H9 (cell line): Measurements from ENCODE around the gene SPRN. TPM values are rescaled to one million over a fixed set of nuclear protein-coding genes. Genes with fewer than 3 reads are reported as not detected.

Experiments
- DNase-seq: peaks from one replicate; pipeline ENCODE4 v3.0.0-alpha.2; 2017
- H2AFZ ChIP-seq: one replicate; pipeline ENCODE4 v1.6.1; 2013; ENCODE audit warnings: mild to moderate bottlenecking, low read length, control low read depth, moderate library complexity
- H2AK5ac ChIP-seq: 2 replicates; pipeline ENCODE4 v1.6.1; 2013; ENCODE audit warnings: low read length, control low read depth, mixed read lengths; ENCODE audit not compliant: insufficient read length
- H2BK120ac ChIP-seq: one replicate; pipeline ENCODE4 v1.6.1; 2013; ENCODE audit warnings: low read depth, mild to moderate bottlenecking, low read length, control low read depth, inconsistent platforms; ENCODE audit not compliant: poor library complexity, severe bottlenecking
- H2BK12ac ChIP-seq: 2 replicates; pipeline ENCODE4 v1.6.1; 2013; ENCODE audit warnings: low read length, control low read depth, mixed read lengths, low read depth; ENCODE audit not compliant: insufficient read length
- H2BK15ac ChIP-seq: 2 replicates; pipeline ENCODE4 v1.6.1; 2013; ENCODE audit warnings: low read depth, low read length, control low read depth
- H2BK20ac ChIP-seq: one replicate; pipeline ENCODE4 v1.6.1; 2013; ENCODE audit warnings: low read depth, mild to moderate bottlenecking, low read length, control low read depth, inconsistent platforms; ENCODE audit not compliant: poor library complexity, severe bottlenecking
- H2BK5ac ChIP-seq: 2 replicates; pipeline ENCODE4 v1.6.1; 2013; ENCODE audit warnings: low read length, control low read depth, mixed read lengths; ENCODE audit not compliant: insufficient read length
- H3K14ac ChIP-seq: 2 replicates; pipeline ENCODE4 v1.6.1; 2013; ENCODE audit warnings: low read length, control low read depth; ENCODE audit not compliant: insufficient read depth
- H3K18ac ChIP-seq: 2 replicates; pipeline ENCODE4 v1.6.1; 2013; ENCODE audit warnings: low read depth, mild to moderate bottlenecking, mixed read lengths, low read length, control low read depth; ENCODE audit not compliant: insufficient read length
- H3K23ac ChIP-seq: 2 replicates; pipeline ENCODE4 v1.6.1; 2013; ENCODE audit warnings: low read length, control low read depth, mixed read lengths, low read depth; ENCODE audit not compliant: insufficient read length
- H3K23me2 ChIP-seq: 2 replicates; pipeline ENCODE4 v1.6.1; 2013; ENCODE audit warnings: low read depth, mild to moderate bottlenecking, mixed read lengths, low read length, control low read depth; ENCODE audit not compliant: insufficient read length, poor library complexity, severe bottlenecking
- H3K27ac ChIP-seq: 2 replicates; pipeline ENCODE4 v1.5.1; 2013; ENCODE audit warnings: low read length, control low read depth, mixed read lengths, low read depth; ENCODE audit not compliant: insufficient read length
- H3K27me3 ChIP-seq: 2 replicates; pipeline ENCODE4 v1.6.1; 2013; ENCODE audit warnings: low read length, control low read depth, inconsistent platforms; ENCODE audit not compliant: insufficient read depth
- H3K4ac ChIP-seq: 2 replicates; pipeline ENCODE4 v1.6.1; 2013; ENCODE audit warnings: low read depth, mild to moderate bottlenecking, control low read depth, inconsistent platforms, low read length, moderate library complexity
- H3K4me1 ChIP-seq: 2 replicates; pipeline ENCODE4 v1.6.1; 2013; ENCODE audit warnings: low read length, control low read depth, inconsistent platforms; ENCODE audit not compliant: insufficient read depth
- H3K4me2 ChIP-seq: 2 replicates; pipeline ENCODE4 v1.6.1; 2013; ENCODE audit warnings: low read length, control low read depth, mixed read lengths; ENCODE audit not compliant: insufficient read length, insufficient read depth
- H3K56ac ChIP-seq: 2 replicates; pipeline ENCODE4 v1.6.1; 2013; ENCODE audit warnings: low read depth, mild to moderate bottlenecking, mixed read lengths, low read length, control low read depth; ENCODE audit not compliant: insufficient read length
- H3K79me1 ChIP-seq: 2 replicates; pipeline ENCODE4 v1.6.1; 2013; ENCODE audit warnings: low read depth, mild to moderate bottlenecking, moderate library complexity, low read length, control low read depth, inconsistent platforms; ENCODE audit not compliant: insufficient read depth, poor library complexity, severe bottlenecking
- H3K79me2 ChIP-seq: 2 replicates; pipeline ENCODE4 v1.6.1; 2013; ENCODE audit warnings: low read length, control low read depth, inconsistent platforms; ENCODE audit not compliant: insufficient read depth
- H3K9ac ChIP-seq: 2 replicates; pipeline ENCODE4 v1.6.1; 2013; ENCODE audit warnings: low read length, control low read depth, mixed read lengths; ENCODE audit not compliant: insufficient read length; ENCODE audit errors: extremely low read depth
- H3K9me3 ChIP-seq: one replicate; pipeline ENCODE4 v1.6.1; 2013; ENCODE audit warnings: low read depth, low read length, inconsistent platforms; ENCODE audit not compliant: control insufficient read depth
- H3T11ph ChIP-seq: one replicate; pipeline ENCODE4 v1.6.1; 2013; ENCODE audit warnings: mild to moderate bottlenecking, low read length, control low read depth, inconsistent platforms
- H4K20me1 ChIP-seq: one replicate; pipeline ENCODE4 v1.6.1; 2013; ENCODE audit not compliant: control insufficient read depth, insufficient read length, insufficient read depth
- H4K5ac ChIP-seq: 2 replicates; pipeline ENCODE4 v1.6.1; 2013; ENCODE audit warnings: low read depth, mild to moderate bottlenecking, mixed read lengths, low read length, control low read depth; ENCODE audit not compliant: insufficient read length
- H4K8ac ChIP-seq: replicated peaks from 2 replicates; pipeline ENCODE4 v1.6.1; 2013; ENCODE audit warnings: low read length, control low read depth, mixed read lengths, low read depth; ENCODE audit not compliant: insufficient read length
- H4K91ac ChIP-seq: 2 replicates; pipeline ENCODE4 v1.6.1; 2013; ENCODE audit warnings: low read depth, mild to moderate bottlenecking, moderate library complexity, mixed read lengths, low read length, control low read depth; ENCODE audit not compliant: insufficient read length
- H3K27ac Mint-ChIP-seq, 3 experiments: 2 replicates in 2 of 3; 3 replicates in 1 of 3; pipeline ENCODE4 v1.8.0; 2020 to 2021; ENCODE audit warnings: mixed read lengths in 3 of 3, mild to moderate bottlenecking in 1 of 3, moderate library complexity in 1 of 3
- H3K27me3 Mint-ChIP-seq: 2 replicates; pipeline ENCODE4 v1.8.0; 2021; ENCODE audit warnings: low read depth, mild to moderate bottlenecking, moderate library complexity, mixed read lengths
- H3K36me3 Mint-ChIP-seq, 3 experiments: 2 replicates in 2 of 3; 3 replicates in 1 of 3; pipeline ENCODE4 v1.8.0; 2020 to 2021; ENCODE audit warnings: low read depth in 3 of 3, mixed read lengths in 3 of 3; ENCODE audit not compliant: insufficient read depth in 1 of 3
- H3K4me1 Mint-ChIP-seq, 2 experiments: 2 replicates each; pipeline ENCODE4 v1.8.0; 2020; ENCODE audit warnings: mixed read lengths in 2 of 2
- H3K4me3 Mint-ChIP-seq, 2 experiments: 2 replicates in 1 of 2; 3 replicates in 1 of 2; pipeline ENCODE4 v1.8.0; 2020 to 2021; ENCODE audit warnings: mild to moderate bottlenecking in 2 of 2, mixed read lengths in 2 of 2, moderate library complexity in 1 of 2
- H3K9me3 Mint-ChIP-seq, 2 experiments: 2 replicates in 1 of 2; 3 replicates in 1 of 2; pipeline ENCODE4 v1.8.0; 2020; ENCODE audit warnings: mild to moderate bottlenecking in 2 of 2, mixed read lengths in 2 of 2, moderate library complexity in 1 of 2
- WGBS: extraction: QIAGEN DNeasy Blood & Tissue Kit; methylation state at CpG from one replicate; pipeline ENCODE4 v1.1.7; 2013; ENCODE audit warnings: missing lambda C conversion rate, low lambda C conversion rate, mixed read lengths; ENCODE audit not compliant: insufficient read length; ENCODE audit errors: extremely low coverage; 5-methylcytosine and 5-hydroxymethylcytosine counted together
- total RNA-seq: library from RNA; stranded (reverse); gene quantifications from 2 replicates; pipeline ENCODE4 v1.2.1, GENCODE V29; 2021
- TF ChIP-seq, protein P1 (sequence below): fragments of 200-600 bp; sonication (generic); conservative IDR thresholded peaks from 3 replicates; pipeline ENCODE4 v1.8.0; 2021; ENCODE audit warnings: antibody characterized with exemption, mild to moderate bottlenecking

The SPRN gene
- total RNA-seq, 1 experiment from 2014 or later = 0.42 TPM

DNA sequence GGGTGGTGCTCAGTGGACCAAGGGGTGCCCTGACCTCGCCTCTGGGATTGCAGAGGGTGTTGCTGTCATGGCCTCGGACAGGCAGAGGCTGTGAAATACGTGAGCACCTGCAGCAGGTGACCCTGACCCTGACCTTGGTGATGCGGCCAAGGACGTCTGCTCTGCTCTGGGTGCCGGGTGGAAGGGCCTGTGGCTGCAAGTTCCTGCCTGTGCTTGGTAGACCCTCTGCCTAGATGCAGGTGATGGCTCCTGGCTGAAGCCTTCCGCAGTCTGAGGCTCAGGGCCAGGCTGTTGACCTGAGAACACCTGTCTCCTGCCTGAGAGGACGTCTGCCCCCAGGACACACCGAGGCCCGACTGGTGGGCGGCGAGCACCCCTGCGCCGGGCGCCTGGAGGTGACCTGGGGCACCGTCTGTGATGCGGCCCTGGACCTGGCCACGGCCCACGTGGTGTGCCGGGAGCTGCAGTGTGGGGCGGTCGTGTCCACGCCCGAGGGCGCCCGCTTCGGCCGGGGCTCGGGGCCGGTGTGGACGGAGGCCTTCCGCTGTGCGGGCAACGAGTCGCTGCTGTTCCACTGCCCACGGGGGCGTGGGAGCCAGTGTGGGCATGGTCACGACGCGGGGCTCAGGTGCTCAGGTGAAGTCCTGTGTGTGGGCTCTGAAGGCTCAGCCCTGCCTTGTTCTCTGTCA lies 33.7 kb upstream of the SPRN start:
- Histone ChIP-seq H2BK120ac (no peak overlapping the region), H3K27ac (no peak overlapping the region), H3K79me1 (no peaks in the 10 kb centered on the region), H4K20me1 (no peaks in the 10 kb centered on the region), H3K4me1 (no peaks in the 10 kb centered on the region), H3K9me3 (peaks cover 76% of the 10 kb centered on the region), H3K79me2 (no peaks in the 10 kb centered on the region), H2AK5ac (no peak overlapping the region), H3K23ac (no peak overlapping the region), H2AFZ (no peak overlapping the region), H3K4me2 (no peak overlapping the region), H3K4ac (no peak overlapping the region), H4K8ac (no peak overlapping the region), H4K5ac (no peak overlapping the region), H3K14ac (no peak overlapping the region), H3K27me3 (no peaks in the 10 kb centered on the region), H3T11ph (no peak overlapping the region), H4K91ac (no peak overlapping the region), H2BK15ac (no peak overlapping the region), H3K23me2 (no peaks in the 10 kb centered on the region), H2BK12ac (no peak overlapping the region), H3K56ac (no peak overlapping the region), H2BK5ac (no peak overlapping the region), H3K9ac (no peak overlapping the region), H3K18ac (no peak overlapping the region), H2BK20ac (no peak overlapping the region)
- H3K4me1 Mint-ChIP-seq = no peaks in the 10 kb centered on the region
- peaks cover 6% of the 10 kb centered on the region for H3K27me3 Mint-ChIP-seq
- no CpG with 5 or more reads among the region's 40 CpGs for WGBS
- peaks cover 82 to 91% of the 10 kb centered on the region in 2 experiments for H3K9me3 Mint-ChIP-seq
- no peak overlapping the region; a peak in 1 of 7 replicates for H3K27ac Mint-ChIP-seq
- DNase-seq = no peak
- peaks cover 5 to 19% (median 5%) of the 10 kb centered on the region in 3 experiments; a peak in 5 of 7 replicates for H3K36me3 Mint-ChIP-seq
- TF ChIP-seq, protein P1, sequence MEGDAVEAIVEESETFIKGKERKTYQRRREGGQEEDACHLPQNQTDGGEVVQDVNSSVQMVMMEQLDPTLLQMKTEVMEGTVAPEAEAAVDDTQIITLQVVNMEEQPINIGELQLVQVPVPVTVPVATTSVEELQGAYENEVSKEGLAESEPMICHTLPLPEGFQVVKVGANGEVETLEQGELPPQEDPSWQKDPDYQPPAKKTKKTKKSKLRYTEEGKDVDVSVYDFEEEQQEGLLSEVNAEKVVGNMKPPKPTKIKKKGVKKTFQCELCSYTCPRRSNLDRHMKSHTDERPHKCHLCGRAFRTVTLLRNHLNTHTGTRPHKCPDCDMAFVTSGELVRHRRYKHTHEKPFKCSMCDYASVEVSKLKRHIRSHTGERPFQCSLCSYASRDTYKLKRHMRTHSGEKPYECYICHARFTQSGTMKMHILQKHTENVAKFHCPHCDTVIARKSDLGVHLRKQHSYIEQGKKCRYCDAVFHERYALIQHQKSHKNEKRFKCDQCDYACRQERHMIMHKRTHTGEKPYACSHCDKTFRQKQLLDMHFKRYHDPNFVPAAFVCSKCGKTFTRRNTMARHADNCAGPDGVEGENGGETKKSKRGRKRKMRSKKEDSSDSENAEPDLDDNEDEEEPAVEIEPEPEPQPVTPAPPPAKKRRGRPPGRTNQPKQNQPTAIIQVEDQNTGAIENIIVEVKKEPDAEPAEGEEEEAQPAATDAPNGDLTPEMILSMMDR = no peak
- H3K4me3 Mint-ChIP-seq = no peak overlapping the region
